H1 (cell line): ENCODE results near the gene RERE.

Experiments used
- CREB1 ChIP-seq: IDR thresholded peaks from 2 replicates; pipeline ENCODE4 v1.6.1; 2012; ENCODE audit warnings: inconsistent platforms
- CTCF ChIP-seq, 3 experiments: IDR thresholded peaks; 1 replicate in 2 of 3; 2 replicates in 1 of 3; pipeline versions ENCODE4 v1.5.1 to v1.6.1; 2011; ENCODE audit warnings: low read length in 3 of 3, mild to moderate bottlenecking in 3 of 3, inconsistent platforms in 2 of 3, low read depth in 1 of 3, moderate library complexity in 1 of 3; ENCODE audit not compliant: insufficient read depth in 1 of 3; ENCODE audit errors: control extremely low read depth in 1 of 3
- E2F6 ChIP-seq: IDR thresholded peaks from 2 replicates; pipeline ENCODE4 v1.6.1; 2012; ENCODE audit warnings: inconsistent platforms
- NRF1 ChIP-seq: IDR thresholded peaks from 2 replicates; pipeline ENCODE4 v1.6.1; 2011; ENCODE audit warnings: mild to moderate bottlenecking, low read depth, low read length, improper control_type of control experiment
- POLR2A ChIP-seq, 2 experiments: IDR thresholded peaks; 1 replicate in 1 of 2; 2 replicates in 1 of 2; pipeline ENCODE4 v1.6.1; 2011; ENCODE audit warnings: low read depth in 2 of 2, low read length in 2 of 2, mild to moderate bottlenecking in 2 of 2; ENCODE audit errors: control extremely low read depth in 1 of 2
- TCF12 ChIP-seq: IDR thresholded peaks from 2 replicates; pipeline ENCODE4 v1.6.1; 2011; ENCODE audit warnings: low read depth, mild to moderate bottlenecking, low read length

GRCh38 chr1:8456991-8457390 is 360.4 kb downstream of the RERE start:
- TF ChIP-seq TCF12 (no peak), CTCF (IDR thresholded peaks at IDR 0.05; ENCODE audit: control extremely low read depth in 1 of 3, insufficient read depth in 1 of 3, low read depth in 1 of 3, low read length in 3 of 3) (no peak), NRF1 (no peak), POLR2A (IDR thresholded peaks at IDR 0.05; ENCODE audit: control extremely low read depth in 1 of 2, low read depth in 2 of 2, low read length in 2 of 2) (no peak), CREB1 (no peak), E2F6 (no peak)
